Measurements from ENCODE around the gene CAST.
"Not testable (repeated sequence)": the region's sequence is repeated elsewhere in the genome, so short reads cannot be mapped to it uniquely, and the experiment has no call there.

GRCh38 chr5:96618311-96619016, 43.7 kb upstream of the CAST start:
- TF ChIP-seq CTCF (IDR thresholded peaks at IDR 0.05; ENCODE audit: insufficient read depth, low read length, poor library complexity, severe bottlenecking); EZH2phosphoT487 (conservative IDR thresholded peaks at IDR 0.05; ENCODE audit: low read length): not testable (repeated sequence)

Measured in SU-DHL-6 (cell line).